Measurements from ENCODE around the gene FHIT.

FHIT gene

DNA sequence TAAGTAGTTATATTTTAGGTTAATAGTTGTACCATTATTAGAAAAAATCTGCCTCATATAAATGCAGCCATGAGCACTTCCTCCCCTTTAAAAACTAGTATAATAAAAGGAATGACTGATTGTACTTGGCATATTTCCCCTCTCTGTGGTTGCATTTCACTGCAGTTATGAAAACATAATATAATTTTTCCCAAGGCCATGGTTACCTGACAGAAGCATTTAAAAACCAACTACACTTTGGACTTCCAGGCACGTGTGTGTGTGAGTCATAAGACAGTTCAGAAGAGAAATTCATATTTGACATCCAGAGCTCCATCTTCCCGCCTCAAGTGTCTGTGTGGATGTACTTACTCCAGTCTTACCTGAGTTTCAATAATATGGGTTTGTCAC lies 1373.2 kb downstream of the FHIT start:
- TF ChIP-seq, protein P1, sequence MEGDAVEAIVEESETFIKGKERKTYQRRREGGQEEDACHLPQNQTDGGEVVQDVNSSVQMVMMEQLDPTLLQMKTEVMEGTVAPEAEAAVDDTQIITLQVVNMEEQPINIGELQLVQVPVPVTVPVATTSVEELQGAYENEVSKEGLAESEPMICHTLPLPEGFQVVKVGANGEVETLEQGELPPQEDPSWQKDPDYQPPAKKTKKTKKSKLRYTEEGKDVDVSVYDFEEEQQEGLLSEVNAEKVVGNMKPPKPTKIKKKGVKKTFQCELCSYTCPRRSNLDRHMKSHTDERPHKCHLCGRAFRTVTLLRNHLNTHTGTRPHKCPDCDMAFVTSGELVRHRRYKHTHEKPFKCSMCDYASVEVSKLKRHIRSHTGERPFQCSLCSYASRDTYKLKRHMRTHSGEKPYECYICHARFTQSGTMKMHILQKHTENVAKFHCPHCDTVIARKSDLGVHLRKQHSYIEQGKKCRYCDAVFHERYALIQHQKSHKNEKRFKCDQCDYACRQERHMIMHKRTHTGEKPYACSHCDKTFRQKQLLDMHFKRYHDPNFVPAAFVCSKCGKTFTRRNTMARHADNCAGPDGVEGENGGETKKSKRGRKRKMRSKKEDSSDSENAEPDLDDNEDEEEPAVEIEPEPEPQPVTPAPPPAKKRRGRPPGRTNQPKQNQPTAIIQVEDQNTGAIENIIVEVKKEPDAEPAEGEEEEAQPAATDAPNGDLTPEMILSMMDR (conservative IDR thresholded peaks at IDR 0.05; ENCODE audit: low read depth, low read length): no peak
- no peak overlapping the region for H3K4me3 ChIP-seq (ENCODE audit: low read length)
- no peak for DNase-seq (ENCODE audit: low read depth)

DNA sequence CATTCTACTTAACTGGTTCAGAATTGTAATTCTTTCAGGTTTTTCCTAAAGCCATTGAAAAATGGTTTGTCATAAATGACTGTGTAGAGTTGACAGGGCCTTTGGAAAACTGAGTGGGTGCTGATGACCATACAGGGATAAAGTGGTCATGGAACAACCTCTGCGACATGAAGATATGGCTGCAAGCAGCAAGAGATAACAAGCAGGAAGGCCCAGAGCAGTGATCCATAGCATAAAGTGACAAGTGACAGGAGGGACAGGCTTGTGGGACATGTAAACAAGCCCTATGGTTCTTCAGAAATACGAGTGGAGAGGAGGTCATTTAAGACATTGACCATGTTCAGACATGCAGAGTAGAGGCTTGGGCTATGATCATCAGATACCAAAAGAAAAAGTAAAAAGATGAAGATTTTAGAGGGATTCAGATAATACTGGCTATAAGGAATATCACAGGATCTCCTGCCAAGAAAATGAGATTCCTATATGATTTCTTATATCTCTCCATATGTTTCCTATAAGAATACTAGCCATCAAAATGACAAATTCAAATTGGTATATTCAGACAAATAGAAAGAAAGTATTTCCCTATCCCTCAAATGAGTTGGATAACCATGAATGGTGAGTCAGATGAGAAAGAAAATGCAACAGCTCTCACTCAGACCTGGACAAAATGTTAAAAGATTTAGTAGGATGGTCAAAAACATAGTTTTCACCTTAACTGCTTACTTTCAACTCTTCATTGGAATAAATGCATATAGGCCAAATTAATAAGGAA lies 1373.8 kb downstream of the FHIT start:
- DNase-seq (ENCODE audit: low read depth): no peak
- TF ChIP-seq, protein P1 (conservative IDR thresholded peaks at IDR 0.05; ENCODE audit: low read depth, low read length): no peak
- H3K4me3 ChIP-seq (ENCODE audit: low read length): no peak overlapping the region

DNA sequence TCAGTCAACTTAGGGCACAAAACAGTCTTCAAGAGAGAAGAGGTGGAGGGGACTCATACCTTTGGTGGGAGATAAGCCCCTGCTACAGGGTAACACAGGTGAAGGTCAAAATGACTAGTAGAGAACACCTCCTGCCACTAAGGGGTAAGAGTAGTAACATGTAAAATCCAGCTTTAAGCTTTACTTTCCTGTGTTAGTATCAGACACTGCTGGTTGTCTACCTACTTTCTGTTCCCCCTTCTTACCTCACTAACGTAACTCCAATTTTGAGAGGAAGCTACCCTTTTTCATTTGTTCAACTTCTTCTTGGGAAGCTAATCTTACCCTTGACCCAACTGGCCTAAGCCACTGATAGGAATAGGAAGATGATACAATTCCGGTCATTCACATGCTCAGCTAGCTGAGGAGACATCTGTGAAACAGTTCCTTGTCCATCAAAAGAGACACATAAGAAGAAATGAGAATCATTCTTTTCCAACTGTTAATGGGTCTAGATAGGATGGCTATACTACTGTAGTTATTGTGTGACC lies 1374.7 kb downstream of the FHIT start:
- H3K4me3 ChIP-seq (ENCODE audit: low read length): no peak overlapping the region
- TF ChIP-seq, protein P1 (conservative IDR thresholded peaks at IDR 0.05; ENCODE audit: low read depth, low read length): no peak
- DNase-seq (ENCODE audit: low read depth): no peak

DNA sequence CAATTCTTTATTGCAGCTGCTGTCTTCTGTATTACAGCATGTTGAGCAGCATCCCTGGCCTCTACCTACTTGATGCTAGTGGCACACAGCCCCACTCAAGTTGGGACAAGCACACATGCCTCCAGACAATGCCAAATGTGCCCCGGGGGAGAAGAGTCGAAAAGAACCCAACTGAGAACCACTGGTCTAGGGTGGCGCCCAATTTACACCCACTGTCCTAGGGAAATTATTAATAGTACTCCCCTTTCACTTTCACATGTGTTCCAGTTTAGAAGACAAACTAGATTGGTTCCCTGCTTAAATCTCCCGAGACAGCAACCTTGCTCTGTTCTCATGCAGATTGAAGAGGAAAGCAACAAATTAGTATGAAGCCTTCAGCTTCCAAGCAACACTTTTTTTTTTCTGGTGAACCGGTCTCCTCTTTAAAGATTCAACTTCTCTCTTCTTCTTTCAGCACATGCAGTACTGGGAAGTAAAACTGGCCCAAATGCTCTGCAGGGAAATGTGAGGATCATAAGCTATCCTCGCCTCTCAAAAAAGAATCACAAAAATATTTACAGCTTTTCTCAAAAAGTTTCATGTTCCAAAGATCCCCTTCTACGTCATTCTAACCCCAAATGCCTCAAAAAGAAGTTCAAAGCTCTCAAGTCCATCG lies 1377.5 kb downstream of the FHIT start:
- TF ChIP-seq, protein P1 (conservative IDR thresholded peaks at IDR 0.05; ENCODE audit: low read depth, low read length): no peak
- DNase-seq (ENCODE audit: low read depth): no peak
- H3K4me3 ChIP-seq (ENCODE audit: low read length): no peak overlapping the region

DNA sequence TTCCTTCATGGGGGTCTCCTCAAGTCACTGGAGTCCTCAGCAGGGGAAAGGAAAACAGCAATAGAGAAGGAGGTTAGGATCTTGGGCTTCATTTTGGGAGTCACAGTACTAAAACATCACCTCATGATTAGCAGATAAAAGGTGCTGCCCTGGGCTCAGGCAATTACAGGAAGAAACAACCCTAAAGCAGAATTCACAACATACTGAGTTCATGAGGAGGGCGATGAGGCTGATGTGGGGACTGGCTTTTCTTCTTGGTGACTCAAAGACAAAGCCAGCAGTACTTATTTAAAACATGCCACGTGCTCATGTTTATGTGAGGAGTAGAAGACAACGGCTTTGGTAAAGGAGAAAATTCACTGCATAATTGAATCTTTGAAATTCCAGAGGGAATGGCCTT lies 1379.1 kb downstream of the FHIT start:
- peak; percentile 33 for DNase-seq (ENCODE audit: low read depth)
- TF ChIP-seq, protein P1 (conservative IDR thresholded peaks at IDR 0.05; ENCODE audit: low read depth, low read length): no peak
- H3K4me3 ChIP-seq (ENCODE audit: low read length): no peak overlapping the region

DNA sequence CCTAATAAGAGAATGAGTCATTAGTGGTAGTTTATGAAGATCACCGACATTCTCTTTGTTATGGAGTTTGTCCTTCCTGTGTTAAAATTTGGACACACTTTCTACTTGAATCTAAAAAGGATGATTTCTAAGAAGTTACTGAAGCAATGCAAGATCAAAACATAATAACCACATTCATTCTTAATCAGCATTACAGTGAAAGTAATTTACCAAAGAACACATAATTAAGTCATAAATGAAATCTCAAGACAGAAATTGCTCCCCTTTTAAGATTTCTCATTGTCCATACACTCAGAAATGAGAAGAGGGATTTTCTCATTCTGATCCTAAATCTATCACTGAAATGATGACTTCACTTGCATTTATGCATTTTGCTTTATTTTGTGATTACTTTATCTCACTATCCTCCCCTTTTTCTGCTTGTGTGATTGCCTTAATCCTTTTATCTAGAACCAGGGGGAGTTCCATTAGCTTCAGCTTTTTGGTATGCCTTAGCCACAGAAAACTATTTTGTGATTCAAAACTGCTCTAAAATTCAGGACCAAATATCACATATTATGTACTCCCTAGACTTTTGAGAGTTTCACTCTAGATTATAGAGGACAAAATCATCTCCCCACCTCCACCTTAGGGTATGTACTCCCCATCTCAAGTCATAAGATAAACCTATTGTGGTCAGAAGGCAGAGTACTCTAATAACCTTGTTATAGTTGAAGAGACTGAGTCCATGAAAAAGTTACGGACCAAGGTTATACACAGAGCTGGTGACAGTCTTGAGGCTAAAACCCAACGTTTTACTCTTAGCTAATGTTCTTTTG lies 1383.9 kb downstream of the FHIT start:
- no peak for DNase-seq (ENCODE audit: low read depth)
- TF ChIP-seq, protein P1 (conservative IDR thresholded peaks at IDR 0.05; ENCODE audit: low read depth, low read length): no peak

More for the DNA sequence above, 1383.9 kb downstream of the FHIT start:
- no peak overlapping the region for H3K4me3 ChIP-seq (ENCODE audit: low read length)
